Calu3 (cell line): Measurements from ENCODE around the gene MACROD2. TPM values are rescaled to one million over a fixed set of nuclear protein-coding genes. Genes with fewer than 3 reads are reported as not detected.

ENCODE experiments used
- BruUV-seq: library from RNA; stranded (reverse); fragments of 400-500 nt; replicated peaks from 2 replicates; lab custom pipeline; 2021; lab: Mats Ljungman, UMichigan
- CTCF ChIA-PET: fragments of 300-600 bp; sonication (Branson Sonifier 250); formaldehyde crosslinking; loops from one replicate; lab custom pipeline; 2022; ENCODE audit warnings: antibody characterized with exemption; lab: Charles Lee
- DNase-seq: peaks from one replicate; pipeline ENCODE4 v3.0.0; 2022
- H3K27ac Mint-ChIP-seq: one replicate; pipeline ENCODE4 v1.8.0; 2022; ENCODE audit warnings: mixed read lengths; ENCODE audit not compliant: unreplicated experiment
- H3K27me3 Mint-ChIP-seq: one replicate; pipeline ENCODE4 v1.8.0; 2022; ENCODE audit warnings: mixed read lengths; ENCODE audit not compliant: unreplicated experiment
- H3K36me3 Mint-ChIP-seq: one replicate; pipeline ENCODE4 v1.8.0; 2022; ENCODE audit warnings: mild to moderate bottlenecking, moderate library complexity, mixed read lengths; ENCODE audit not compliant: insufficient read depth, unreplicated experiment
- H3K4me1 Mint-ChIP-seq: one replicate; pipeline ENCODE4 v1.8.0; 2022; ENCODE audit warnings: mild to moderate bottlenecking, low read depth, mixed read lengths; ENCODE audit not compliant: unreplicated experiment
- H3K4me3 Mint-ChIP-seq: one replicate; pipeline ENCODE4 v1.8.0; 2022; ENCODE audit warnings: mild to moderate bottlenecking, low read depth, moderate library complexity, mixed read lengths; ENCODE audit not compliant: unreplicated experiment
- H3K9me3 Mint-ChIP-seq: one replicate; pipeline ENCODE4 v1.8.0; 2022; ENCODE audit warnings: low read depth, mixed read lengths; ENCODE audit not compliant: unreplicated experiment
- CTCF ChIP-seq: fragments of 200-600 bp; IDR thresholded peaks from one replicate; pipeline ENCODE4 v1.8.0; 2022; ENCODE audit warnings: antibody characterized with exemption; ENCODE audit not compliant: unreplicated experiment
- intact Hi-C: fragments of 100-400 bp; cut with micrococcal nuclease; formaldehyde crosslinking; loops from one replicate; pipeline ENCODE4 v1.10.0; 2022; ENCODE audit not compliant: unreplicated experiment
- total RNA-seq: library from RNA; stranded (reverse); gene quantifications from 2 replicates; pipeline ENCODE4 v1.2.3, GENCODE V29; 2022

Gene MACROD2
- total RNA-seq, 1 experiment from 2014 or later: 29.4 TPM

DNA sequence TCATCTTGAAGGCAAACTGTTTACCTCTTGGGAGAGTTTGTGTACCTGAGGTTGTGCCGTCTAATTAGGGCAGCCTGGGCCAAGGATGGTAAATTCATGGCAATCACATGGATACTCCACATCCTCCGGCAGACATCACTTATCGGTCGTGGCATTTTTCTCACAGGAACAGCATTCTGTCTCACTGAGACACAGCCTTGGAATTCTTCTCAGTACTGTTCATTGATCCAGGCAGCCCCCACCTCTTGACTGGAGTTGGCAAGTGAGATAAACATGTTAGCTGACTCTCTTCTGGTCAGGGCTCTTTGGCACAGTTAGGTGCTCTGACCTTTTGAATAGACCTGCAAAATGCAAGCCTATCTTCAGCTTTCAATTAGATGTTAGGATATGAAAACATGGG lies 853.5 kb downstream of the MACROD2 start:
- H3K4me1 Mint-ChIP-seq: no peaks in the 10 kb centered on the region
- intact Hi-C loops: no loop called here
- H3K27me3 Mint-ChIP-seq: no peaks in the 10 kb centered on the region
- no peaks in the 10 kb centered on the region for H3K36me3 Mint-ChIP-seq
- BruUV-seq: no TSS peak
- TF ChIP-seq CTCF: no peak
- no peak overlapping the region for H3K4me3 Mint-ChIP-seq
- no peaks in the 10 kb centered on the region for H3K9me3 Mint-ChIP-seq
- CTCF ChIA-PET: no interaction called here
- no peak overlapping the region for H3K27ac Mint-ChIP-seq
- no peak for DNase-seq

GRCh38 chr20:14853079-14853478 lies 857.8 kb downstream of the MACROD2 start:
- no peaks in the 10 kb centered on the region for H3K9me3 Mint-ChIP-seq
- CTCF ChIA-PET: no interaction called here
- DNase-seq: no peak
- TF ChIP-seq CTCF: no peak
- intact Hi-C loops: no loop called here
- no peaks in the 10 kb centered on the region for H3K4me1 Mint-ChIP-seq
- no peaks in the 10 kb centered on the region for H3K36me3 Mint-ChIP-seq
- H3K27me3 Mint-ChIP-seq: no peaks in the 10 kb centered on the region
- no TSS peak for BruUV-seq
- H3K27ac Mint-ChIP-seq: no peak overlapping the region
- H3K4me3 Mint-ChIP-seq: no peak overlapping the region

DNA sequence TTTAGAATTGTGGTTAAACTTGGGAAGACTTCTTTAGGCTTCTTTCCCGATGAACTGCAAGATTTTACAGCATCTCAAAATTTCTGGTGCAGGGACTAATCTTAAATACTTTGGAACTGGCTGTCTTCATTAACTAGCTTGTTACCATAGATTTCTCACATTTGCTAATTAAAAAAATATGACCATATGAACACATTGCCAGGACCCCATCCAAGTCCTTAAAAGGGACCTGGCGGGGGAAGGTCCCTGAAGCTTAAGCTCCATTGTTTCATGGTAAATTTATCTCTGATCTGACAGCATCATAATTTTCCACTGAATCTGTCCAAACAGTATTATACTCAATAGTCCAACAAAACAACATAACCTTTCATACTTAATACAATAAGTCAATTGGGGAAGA lies 859.9 kb downstream of the MACROD2 start:
- TF ChIP-seq CTCF: no peak
- no peak for DNase-seq
- H3K27me3 Mint-ChIP-seq: no peaks in the 10 kb centered on the region
- intact Hi-C loops: no loop called here
- H3K27ac Mint-ChIP-seq: no peak overlapping the region
- no peaks in the 10 kb centered on the region for H3K9me3 Mint-ChIP-seq
- BruUV-seq: no TSS peak
- H3K4me3 Mint-ChIP-seq: no peak overlapping the region
- no peaks in the 10 kb centered on the region for H3K36me3 Mint-ChIP-seq
- no peaks in the 10 kb centered on the region for H3K4me1 Mint-ChIP-seq
- CTCF ChIA-PET: no interaction called here

DNA sequence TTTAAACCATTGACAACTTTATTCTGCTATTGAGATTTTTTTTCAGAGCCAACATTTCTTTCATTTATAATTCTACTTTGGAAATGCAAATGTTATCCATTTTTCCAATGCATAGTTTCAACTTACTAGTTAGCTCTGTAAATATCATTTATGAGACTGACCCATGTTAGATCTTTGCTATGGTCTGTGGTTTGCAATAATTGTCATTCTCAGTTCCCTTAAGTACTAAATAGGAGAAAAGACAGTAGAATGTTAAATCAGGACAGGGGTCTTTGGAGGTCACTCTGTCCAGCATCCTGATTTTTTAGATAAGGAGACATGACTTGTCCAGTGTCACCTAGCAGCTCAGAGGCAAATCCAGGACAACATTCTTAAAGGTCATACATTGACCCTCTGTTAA lies 864.3 kb downstream of the MACROD2 start:
- Mint-ChIP-seq H3K27ac (no peak overlapping the region), H3K4me3 (no peak overlapping the region), H3K4me1 (no peaks in the 10 kb centered on the region), H3K9me3 (no peaks in the 10 kb centered on the region), H3K36me3 (no peaks in the 10 kb centered on the region), H3K27me3 (no peaks in the 10 kb centered on the region)
- TF ChIP-seq CTCF: no peak
- CTCF ChIA-PET: interaction anchor here (0.6 kb wide), 1 partner anchor 19 kb away, joined by 4 read pairs; no protein-coding TSS in a partner anchor
- intact Hi-C loops: no loop called here
- no TSS peak for BruUV-seq
- no peak for DNase-seq
